Kidney (tissue), 14 donors: ENCODE results near the gene PRCC. TPM values are rescaled to one million over a fixed set of nuclear protein-coding genes. Genes with fewer than 3 reads are reported as not detected.
"Not testable (repeated sequence)": the region's sequence is repeated elsewhere in the genome, so short reads cannot be mapped to it uniquely, and the experiment has no call there.

Experiments
- DNase-seq, 5 donors: peaks; one replicate each; pipeline ENCODE4 v3.0.0-alpha.2; 2013 to 2020
- FAIRE-seq: peaks from 2 replicates; lab custom pipeline; 2012; peaks lifted over from hg19 to GRCh38; lab: Jason Lieb, UNC
- H3K27ac ChIP-seq, 2 donors: one replicate each; pipeline ENCODE4 v1.7.0; 2013; ENCODE audit warnings: low read depth in 2 of 2, low read length in 2 of 2, inconsistent platforms in 1 of 2
- H3K27me3 ChIP-seq: one replicate; pipeline ENCODE4 v1.7.1; 2013; ENCODE audit warnings: low read length, inconsistent platforms; ENCODE audit not compliant: control insufficient read depth, insufficient read depth
- H3K36me3 ChIP-seq, 3 donors: one replicate each; pipeline versions ENCODE4 v1.7.0 to v1.7.1; 2013; ENCODE audit warnings: low read length in 3 of 3, control low read depth in 1 of 3, inconsistent platforms in 1 of 3; ENCODE audit not compliant: insufficient read depth in 3 of 3, control insufficient read depth in 2 of 3
- H3K4me1 ChIP-seq, 3 donors: one replicate each; pipeline versions ENCODE4 v1.7.0 to v1.7.1; 2013; ENCODE audit warnings: low read length in 3 of 3, inconsistent platforms in 1 of 3, low read depth in 1 of 3; ENCODE audit not compliant: control insufficient read depth in 2 of 3, insufficient read depth in 2 of 3
- H3K4me3 ChIP-seq, 3 donors: one replicate each; pipeline versions ENCODE4 v1.7.0 to v1.8.1; 2013; ENCODE audit warnings: low read length in 3 of 3, control low read depth in 1 of 3, inconsistent platforms in 1 of 3
- H3K9ac ChIP-seq, 3 donors: one replicate each; pipeline versions ENCODE4 v1.7.0 to v1.7.1; 2013; ENCODE audit warnings: low read length in 3 of 3, control low read depth in 1 of 3, inconsistent platforms in 1 of 3
- H3K9me3 ChIP-seq, 3 donors: one replicate each; pipeline versions ENCODE4 v1.7.0 to v1.7.1; 2013; ENCODE audit warnings: low read length in 3 of 3, control low read depth in 1 of 3, inconsistent platforms in 1 of 3; ENCODE audit not compliant: control insufficient read depth in 2 of 3, insufficient read depth in 1 of 3
- intact Hi-C: fragments of 100-400 bp; cut with DNase I; formaldehyde crosslinking; loops from one replicate; pipeline ENCODE4 v1.11.1; 2022
- polyA plus RNA-seq: library from polyadenylated mRNA; stranded (reverse); fragments of 350-450 nt; fragmentation: Illumina TruSeq; extraction: RNeasy Lipid Tissue Mini Kit (QIAGEN cat#74804); gene quantifications from one replicate; pipeline ENCODE4 v1.2.3, GENCODE V29; 2014; ENCODE audit warnings: low read depth, low replicate concordance; ENCODE audit not compliant: insufficient read depth
- total RNA-seq: library from RNA; stranded (reverse); fragmentation: NEBNext Ultra II Directional; extraction: Animal tissue kit (Norgen Biotek cat#: 25700); gene quantifications from one replicate; pipeline ENCODE4 v1.2.1, GENCODE V29; 2021
- TF ChIP-seq, protein P1 (sequence below): IDR thresholded peaks from 3 replicates; pipeline ENCODE4 v1.5.1; 2012; ENCODE audit warnings: mild to moderate bottlenecking, moderate library complexity, borderline replicate concordance; ENCODE audit not compliant: insufficient read depth; ENCODE audit errors: extremely low read depth
- donor health status: control.
- donor health status: control.
- donor health status: control.
- donor health status: control.
- donor health status: control.
- donor health status: DM: yes; HTN: yes; CAD: no.
- donor health status: Normal renal cell carcinoma (clear cell type).

Gene PRCC
- total and polyA plus RNA-seq, 2 donors from 2014 or later, result 50.5 to 52.8 TPM

DNA sequence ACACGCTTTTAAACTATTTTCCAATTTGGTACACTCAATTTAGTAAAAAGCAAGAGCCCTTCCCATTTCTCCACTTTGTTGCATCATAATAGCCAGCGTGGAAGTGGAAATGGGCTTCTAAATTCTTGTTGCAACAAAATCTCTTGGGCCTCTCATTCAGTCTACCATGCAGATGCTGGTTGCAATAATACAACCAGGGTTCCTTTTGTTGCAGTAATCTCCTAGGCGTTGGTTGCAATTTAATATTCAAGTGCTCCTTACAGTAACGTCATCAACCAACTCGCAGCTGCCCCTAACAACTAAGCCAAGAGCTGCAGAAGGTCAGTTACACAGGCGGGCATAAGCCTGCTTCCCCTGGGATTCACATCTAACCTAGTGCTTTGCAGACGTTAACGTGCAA, 13.1 kb upstream of the PRCC start:
- no peak overlapping the region for H3K27ac ChIP-seq
- intact Hi-C loops, result no loop called here
- no peak overlapping the region for H3K4me3 ChIP-seq
- TF ChIP-seq, protein P1, sequence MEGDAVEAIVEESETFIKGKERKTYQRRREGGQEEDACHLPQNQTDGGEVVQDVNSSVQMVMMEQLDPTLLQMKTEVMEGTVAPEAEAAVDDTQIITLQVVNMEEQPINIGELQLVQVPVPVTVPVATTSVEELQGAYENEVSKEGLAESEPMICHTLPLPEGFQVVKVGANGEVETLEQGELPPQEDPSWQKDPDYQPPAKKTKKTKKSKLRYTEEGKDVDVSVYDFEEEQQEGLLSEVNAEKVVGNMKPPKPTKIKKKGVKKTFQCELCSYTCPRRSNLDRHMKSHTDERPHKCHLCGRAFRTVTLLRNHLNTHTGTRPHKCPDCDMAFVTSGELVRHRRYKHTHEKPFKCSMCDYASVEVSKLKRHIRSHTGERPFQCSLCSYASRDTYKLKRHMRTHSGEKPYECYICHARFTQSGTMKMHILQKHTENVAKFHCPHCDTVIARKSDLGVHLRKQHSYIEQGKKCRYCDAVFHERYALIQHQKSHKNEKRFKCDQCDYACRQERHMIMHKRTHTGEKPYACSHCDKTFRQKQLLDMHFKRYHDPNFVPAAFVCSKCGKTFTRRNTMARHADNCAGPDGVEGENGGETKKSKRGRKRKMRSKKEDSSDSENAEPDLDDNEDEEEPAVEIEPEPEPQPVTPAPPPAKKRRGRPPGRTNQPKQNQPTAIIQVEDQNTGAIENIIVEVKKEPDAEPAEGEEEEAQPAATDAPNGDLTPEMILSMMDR, result no peak
- no peaks in the 10 kb centered on the region for H3K27me3 ChIP-seq
- no peak for DNase-seq
- H3K36me3 ChIP-seq, result no peaks in the 10 kb centered on the region
- peaks cover 0 to 15% (median 12%) of the 10 kb centered on the region in 3 donors for H3K4me1 ChIP-seq
- no peak for FAIRE-seq
- H3K9ac ChIP-seq, result no peak overlapping the region
- no peaks in the 10 kb centered on the region for H3K9me3 ChIP-seq

GRCh38 chr1:156755527-156755950, 11.8 kb upstream of the PRCC start:
- Histone ChIP-seq H3K27ac (no peak overlapping the region), H3K9me3 (no peaks in the 10 kb centered on the region), H3K36me3 (no peaks in the 10 kb centered on the region), H3K27me3 (no peaks in the 10 kb centered on the region), H3K4me3 (no peak overlapping the region), H3K4me1 (peaks cover 0 to 7% (median 5%) of the 10 kb centered on the region in 3 donors), H3K9ac (no peak overlapping the region)
- TF ChIP-seq, protein P1, result no peak
- FAIRE-seq (no peak), DNase-seq (no peak)
- intact Hi-C loops, result no loop called here

DNA sequence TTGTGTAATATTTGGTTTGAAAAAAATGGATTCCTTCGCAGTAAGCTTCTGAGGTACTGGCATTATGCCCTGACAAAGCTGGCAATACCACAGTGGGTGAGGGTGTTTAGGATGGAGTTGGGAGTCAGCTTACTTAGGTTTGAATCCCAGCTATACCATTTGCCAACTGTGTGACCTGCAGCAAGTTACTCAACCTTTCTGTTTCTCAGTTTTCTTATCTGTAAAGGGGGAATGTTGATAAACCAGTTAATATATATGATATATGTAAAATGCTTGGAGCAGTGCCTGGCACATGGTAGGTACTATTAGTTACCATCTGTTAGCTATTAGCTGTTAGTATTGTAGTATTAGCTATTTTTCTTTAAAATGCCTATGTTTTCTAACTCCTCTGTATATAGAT, 11.0 kb upstream of the PRCC start:
- H3K9me3 ChIP-seq, result no peaks in the 10 kb centered on the region
- DNase-seq, result no peak
- H3K4me1 ChIP-seq, result peaks cover 0 to 7% (median 5%) of the 10 kb centered on the region in 3 donors
- no peak for FAIRE-seq
- H3K36me3 ChIP-seq, result no peaks in the 10 kb centered on the region
- no peaks in the 10 kb centered on the region for H3K27me3 ChIP-seq
- H3K9ac ChIP-seq, result no peak overlapping the region
- no peak overlapping the region for H3K27ac ChIP-seq
- TF ChIP-seq, protein P1, result no peak
- intact Hi-C loops, result no loop called here
- no peak overlapping the region for H3K4me3 ChIP-seq

GRCh38 chr1:156757572-156758253, 9.6 kb upstream of the PRCC start:
- H3K36me3 ChIP-seq, H3K4me3 ChIP-seq, intact Hi-C loops, H3K27me3 ChIP-seq, H3K27ac ChIP-seq, H3K4me1 ChIP-seq, FAIRE-seq, H3K9ac ChIP-seq, H3K9me3 ChIP-seq: not testable (repeated sequence)
- DNase-seq, result peak in 1 of 5 donors; percentile 13
